ENCODE data around the gene TMEM209. TPM values are rescaled to one million over a fixed set of nuclear protein-coding genes. Genes with fewer than 3 reads are reported as not detected.
"Not testable (repeated sequence)": the region's sequence is repeated elsewhere in the genome, so short reads cannot be mapped to it uniquely, and the experiment has no call there.

The TMEM209 gene
- total RNA-seq, 2 donors from 2014 or later: 46.1 to 58.2 TPM

GRCh38 chr7:130152493-130153210 is 52.6 kb downstream of the TMEM209 start:
- peaks cover 11% of the 10 kb centered on the region for H3K27me3 Mint-ChIP-seq (ENCODE audit: low read depth)
- ATAC-seq (replicated peaks in 1 of 2) (peak; percentile 41 to 46), DNase-seq (peak in 1 of 2 donors; percentile 28)
- no peaks in the 10 kb centered on the region for H3K4me1 Mint-ChIP-seq (ENCODE audit: low read depth)
- no peak overlapping the region for H3K27ac Mint-ChIP-seq
- H3K4me3 Mint-ChIP-seq: no peak overlapping the region
- H3K36me3 Mint-ChIP-seq (ENCODE audit: insufficient read depth in 2 of 2): peaks cover 0 to 5% of the 10 kb centered on the region in 2 donors
- no peaks in the 10 kb centered on the region for H3K9me3 Mint-ChIP-seq

- no peaks in the 10 kb centered on the region for H3K9me3 Mint-ChIP-seq
- ATAC-seq (replicated peaks in 1 of 2): peak; percentile 47 to 64
- H3K4me1 Mint-ChIP-seq (ENCODE audit: low read depth): no peaks in the 10 kb centered on the region
- H3K27ac Mint-ChIP-seq: no peak overlapping the region
- H3K4me3 Mint-ChIP-seq: no peak overlapping the region
- H3K27me3 Mint-ChIP-seq (ENCODE audit: low read depth): peaks cover 11% of the 10 kb centered on the region
- DNase-seq: peak; percentile 39 to 49
- H3K36me3 Mint-ChIP-seq (ENCODE audit: insufficient read depth in 2 of 2): no peaks in the 10 kb centered on the region
Observed at GRCh38 chr7:130151591-130152492, 53.4 kb downstream of the TMEM209 start.

- Mint-ChIP-seq H3K27ac (peak overlapping the region; percentile 4), H3K27me3 (ENCODE audit: low read depth) (peaks cover 11% of the 10 kb centered on the region), H3K4me1 (ENCODE audit: low read depth) (no peaks in the 10 kb centered on the region), H3K36me3 (ENCODE audit: insufficient read depth in 2 of 2) (no peaks in the 10 kb centered on the region), H3K9me3 (no peaks in the 10 kb centered on the region), H3K4me3 (no peak overlapping the region)
- DNase-seq (no peak), ATAC-seq (replicated peaks in 1 of 2) (no peak)
Observed at GRCh38 chr7:130150587-130150986, 54.6 kb downstream of the TMEM209 start.

- DNase-seq: no peak
- Mint-ChIP-seq H3K27me3 (ENCODE audit: low read depth) (peaks cover 11% of the 10 kb centered on the region), H3K36me3 (ENCODE audit: insufficient read depth in 2 of 2) (no peaks in the 10 kb centered on the region), H3K4me1 (ENCODE audit: low read depth) (no peaks in the 10 kb centered on the region), H3K27ac (no peak overlapping the region), H3K4me3 (no peak overlapping the region), H3K9me3 (no peaks in the 10 kb centered on the region)
- no peak for ATAC-seq (replicated peaks in 1 of 2)
Observed at GRCh38 chr7:130149281-130150139, 55.7 kb downstream of the TMEM209 start.

GRCh38 chr7:130148561-130148960 is 56.6 kb downstream of the TMEM209 start:
- Mint-ChIP-seq H3K27ac (no peak overlapping the region), H3K4me3 (no peak overlapping the region), H3K4me1 (ENCODE audit: low read depth) (no peaks in the 10 kb centered on the region), H3K36me3 (ENCODE audit: insufficient read depth in 2 of 2) (no peaks in the 10 kb centered on the region), H3K9me3 (no peaks in the 10 kb centered on the region), H3K27me3 (ENCODE audit: low read depth) (peaks cover 11% of the 10 kb centered on the region)
- no peak for DNase-seq
- no peak for ATAC-seq (replicated peaks in 1 of 2)

- peaks cover 17% of the 10 kb centered on the region for H3K27me3 Mint-ChIP-seq (ENCODE audit: low read depth)
- no peak overlapping the region for H3K4me3 Mint-ChIP-seq
- no peak for ATAC-seq (replicated peaks in 1 of 2)
- no peak overlapping the region for H3K27ac Mint-ChIP-seq
- no peak for DNase-seq
- H3K9me3 Mint-ChIP-seq: no peaks in the 10 kb centered on the region
- H3K4me1 Mint-ChIP-seq (ENCODE audit: low read depth): no peaks in the 10 kb centered on the region
- no peaks in the 10 kb centered on the region for H3K36me3 Mint-ChIP-seq (ENCODE audit: insufficient read depth in 2 of 2)
Observed at GRCh38 chr7:130147710-130148325, 57.4 kb downstream of the TMEM209 start.

- H3K36me3 Mint-ChIP-seq (ENCODE audit: insufficient read depth in 2 of 2): no peaks in the 10 kb centered on the region
- H3K4me1 Mint-ChIP-seq (ENCODE audit: low read depth): no peaks in the 10 kb centered on the region
- H3K27ac Mint-ChIP-seq: no peak overlapping the region
- H3K9me3 Mint-ChIP-seq: no peaks in the 10 kb centered on the region
- DNase-seq (no peak), ATAC-seq (replicated peaks in 1 of 2) (no peak)
- peaks cover 20% of the 10 kb centered on the region for H3K27me3 Mint-ChIP-seq (ENCODE audit: low read depth)
- H3K4me3 Mint-ChIP-seq: no peak overlapping the region
Observed at GRCh38 chr7:130146693-130147405, 58.4 kb downstream of the TMEM209 start.

GRCh38 chr7:130146142-130146541 is 59.1 kb downstream of the TMEM209 start:
- not testable (repeated sequence) for H3K9me3 Mint-ChIP-seq; ATAC-seq (replicated peaks in 1 of 2); DNase-seq; H3K4me1 Mint-ChIP-seq (ENCODE audit: low read depth); H3K36me3 Mint-ChIP-seq (ENCODE audit: insufficient read depth in 2 of 2); H3K4me3 Mint-ChIP-seq; H3K27ac Mint-ChIP-seq
- peaks cover 20% of the 10 kb centered on the region for H3K27me3 Mint-ChIP-seq (ENCODE audit: low read depth)

- Mint-ChIP-seq H3K9me3 (no peaks in the 10 kb centered on the region), H3K27ac (no peak overlapping the region), H3K27me3 (ENCODE audit: low read depth) (peaks cover 20% of the 10 kb centered on the region), H3K4me3 (no peak overlapping the region), H3K4me1 (ENCODE audit: low read depth) (peaks cover 4% of the 10 kb centered on the region), H3K36me3 (ENCODE audit: insufficient read depth in 2 of 2) (no peaks in the 10 kb centered on the region)
- DNase-seq (no peak), ATAC-seq (replicated peaks in 1 of 2) (peak in 1 of 2 donors; percentile 35)
Observed at GRCh38 chr7:130145424-130146100, 59.6 kb downstream of the TMEM209 start.

GRCh38 chr7:130144312-130145171 is 60.7 kb downstream of the TMEM209 start:
- peaks cover 4% of the 10 kb centered on the region for H3K4me1 Mint-ChIP-seq (ENCODE audit: low read depth)
- no peaks in the 10 kb centered on the region for H3K9me3 Mint-ChIP-seq
- peaks cover 20% of the 10 kb centered on the region for H3K27me3 Mint-ChIP-seq (ENCODE audit: low read depth)
- no peak overlapping the region for H3K27ac Mint-ChIP-seq
- H3K36me3 Mint-ChIP-seq (ENCODE audit: insufficient read depth in 2 of 2): no peaks in the 10 kb centered on the region
- no peak for ATAC-seq (replicated peaks in 1 of 2)
- H3K4me3 Mint-ChIP-seq: no peak overlapping the region
- no peak for DNase-seq

GRCh38 chr7:130143986-130144311 is 61.3 kb downstream of the TMEM209 start:
- DNase-seq (no peak), ATAC-seq (replicated peaks in 1 of 2) (no peak)
- peaks cover 20% of the 10 kb centered on the region for H3K27me3 Mint-ChIP-seq (ENCODE audit: low read depth)
- H3K4me3 Mint-ChIP-seq: no peak overlapping the region
- peaks cover 4% of the 10 kb centered on the region for H3K4me1 Mint-ChIP-seq (ENCODE audit: low read depth)
- no peaks in the 10 kb centered on the region for H3K36me3 Mint-ChIP-seq (ENCODE audit: insufficient read depth in 2 of 2)
- no peaks in the 10 kb centered on the region for H3K9me3 Mint-ChIP-seq
- no peak overlapping the region for H3K27ac Mint-ChIP-seq
